ENCODE results near the gene C11orf58.

The C11orf58 gene

GRCh38 chr11:16793511-16793910 is 55.1 kb downstream of the C11orf58 start:
- no peak for DNase-seq (ENCODE audit: low read depth)
- no peak overlapping the region for H3K4me3 ChIP-seq (ENCODE audit: low read length)
- TF ChIP-seq CTCF (conservative IDR thresholded peaks at IDR 0.05; ENCODE audit: low read depth, low read length) = no peak

- DNase-seq (ENCODE audit: low read depth) = no peak
- no peak overlapping the region for H3K4me3 ChIP-seq (ENCODE audit: low read length)
- TF ChIP-seq CTCF (conservative IDR thresholded peaks at IDR 0.05; ENCODE audit: low read depth, low read length) = no peak
Observed at GRCh38 chr11:16794047-16794818, 55.8 kb downstream of the C11orf58 start.

- no peak overlapping the region for H3K4me3 ChIP-seq (ENCODE audit: low read length)
- no peak for DNase-seq (ENCODE audit: low read depth)
- TF ChIP-seq CTCF (conservative IDR thresholded peaks at IDR 0.05; ENCODE audit: low read depth, low read length) = no peak
Observed at GRCh38 chr11:16795146-16795545, 56.7 kb downstream of the C11orf58 start.

- DNase-seq (ENCODE audit: low read depth) = no peak
- TF ChIP-seq CTCF (conservative IDR thresholded peaks at IDR 0.05; ENCODE audit: low read depth, low read length) = no peak
- H3K4me3 ChIP-seq (ENCODE audit: low read length) = no peak overlapping the region
Observed at GRCh38 chr11:16796311-16796710, 57.9 kb downstream of the C11orf58 start.

- TF ChIP-seq CTCF (conservative IDR thresholded peaks at IDR 0.05; ENCODE audit: low read depth, low read length) = no peak
- no peak for DNase-seq (ENCODE audit: low read depth)
- no peak overlapping the region for H3K4me3 ChIP-seq (ENCODE audit: low read length)
Observed at GRCh38 chr11:16797776-16798175, 59.3 kb downstream of the C11orf58 start.

- TF ChIP-seq CTCF (conservative IDR thresholded peaks at IDR 0.05; ENCODE audit: low read depth, low read length) = no peak
- no peak for DNase-seq (ENCODE audit: low read depth)
- no peak overlapping the region for H3K4me3 ChIP-seq (ENCODE audit: low read length)
Observed at GRCh38 chr11:16799221-16799620, 60.8 kb downstream of the C11orf58 start.

GRCh38 chr11:16799890-16800289 is 61.4 kb downstream of the C11orf58 start:
- no peak overlapping the region for H3K4me3 ChIP-seq (ENCODE audit: low read length)
- DNase-seq (ENCODE audit: low read depth) = no peak
- no peak for TF ChIP-seq CTCF (conservative IDR thresholded peaks at IDR 0.05; ENCODE audit: low read depth, low read length)
